NOMO-1 treated with DMSO at 0.1 percent for 48 hours (cell line): ENCODE results near the gene CHD1L.
"Not testable (repeated sequence)": the region's sequence is repeated elsewhere in the genome, so short reads cannot be mapped to it uniquely, and the experiment has no call there.

Experiments used
- DNase-seq: peaks from one replicate; lab custom pipeline; 2025; ENCODE audit not compliant: unreplicated experiment; lab: John Stamatoyannopoulos, UW

The CHD1L gene

GRCh38 chr1:147231032-147231431 lies 11.5 kb upstream of the CHD1L start:
- not testable (repeated sequence) for DNase-seq

- DNase-seq, result not testable (repeated sequence)
These were observed 8.6 kb upstream of the CHD1L start for GRCh38 chr1:147233903-147234302.

- DNase-seq, result no peak
These were observed 6.7 kb upstream of the CHD1L start for GRCh38 chr1:147235822-147236221.

GRCh38 chr1:147236448-147236847 lies 6.0 kb upstream of the CHD1L start:
- no peak for DNase-seq

GRCh38 chr1:147236959-147237791 lies 5.3 kb upstream of the CHD1L start:
- DNase-seq, result no peak

GRCh38 chr1:147238053-147238902 lies 4.2 kb upstream of the CHD1L start:
- DNase-seq, result no peak

- DNase-seq, result no peak
These were observed 3.3 kb upstream of the CHD1L start for GRCh38 chr1:147238925-147239820.

GRCh38 chr1:147240131-147240721 lies 2.3 kb upstream of the CHD1L start:
- not testable (repeated sequence) for DNase-seq

GRCh38 chr1:147241934-147242448 lies 493 bp upstream of the CHD1L start:
- DNase-seq, result no peak

GRCh38 chr1:147243228-147243685 lies 773 bp downstream of the CHD1L start:
- peak; percentile 55 for DNase-seq

- peak; percentile 16 for DNase-seq
These were observed 1.4 kb downstream of the CHD1L start for GRCh38 chr1:147243841-147244240.

GRCh38 chr1:147245129-147245528 lies 2.6 kb downstream of the CHD1L start:
- no peak for DNase-seq

- DNase-seq, result no peak
These were observed 3.1 kb downstream of the CHD1L start for GRCh38 chr1:147245586-147246021.

GRCh38 chr1:147246044-147246690 lies 3.7 kb downstream of the CHD1L start:
- no peak for DNase-seq

- DNase-seq, result peak; percentile 28
These were observed 4.6 kb downstream of the CHD1L start for GRCh38 chr1:147246910-147247655.

GRCh38 chr1:147247656-147248238 lies 5.3 kb downstream of the CHD1L start:
- no peak for DNase-seq

- DNase-seq, result no peak
These were observed 10.1 kb downstream of the CHD1L start for GRCh38 chr1:147252540-147252939.

- DNase-seq, result no peak
These were observed 18.5 kb downstream of the CHD1L start for GRCh38 chr1:147260956-147261355.
